HG02943 (cell line): Measurements from ENCODE around the gene COL4A2.

ENCODE experiments used
- ATAC-seq: cut with Tn5 transposase; IDR thresholded peaks from one replicate; pipeline ENCODE4 v1.9.1; 2021; ENCODE audit warnings: mild to moderate bottlenecking, low read depth, moderate library complexity; ENCODE audit not compliant: unreplicated experiment

Gene COL4A2

GRCh38 chr13:110464556-110465333 lies 157.7 kb downstream of the COL4A2 start:
- no peak for ATAC-seq

GRCh38 chr13:110465696-110466095 lies 158.6 kb downstream of the COL4A2 start:
- ATAC-seq: no peak

GRCh38 chr13:110466266-110466915 lies 159.3 kb downstream of the COL4A2 start:
- ATAC-seq: no peak

GRCh38 chr13:110467516-110468110 lies 160.5 kb downstream of the COL4A2 start:
- ATAC-seq: no peak

- ATAC-seq: no peak
Measured at GRCh38 chr13:110468986-110469495, 162.0 kb downstream of the COL4A2 start.

GRCh38 chr13:110469597-110469996 lies 162.5 kb downstream of the COL4A2 start:
- ATAC-seq: no peak

- ATAC-seq: no peak
Measured at GRCh38 chr13:110470272-110471009, 163.4 kb downstream of the COL4A2 start.

- peak; percentile 33 for ATAC-seq
Measured at GRCh38 chr13:110471156-110471832, 164.2 kb downstream of the COL4A2 start.

GRCh38 chr13:110471833-110472162 lies 164.7 kb downstream of the COL4A2 start:
- peak; percentile 98 for ATAC-seq

GRCh38 chr13:110472904-110473563 lies 165.9 kb downstream of the COL4A2 start:
- ATAC-seq: no peak

GRCh38 chr13:110474713-110475112 lies 167.6 kb downstream of the COL4A2 start:
- no peak for ATAC-seq

GRCh38 chr13:110475117-110475516 lies 168.0 kb downstream of the COL4A2 start:
- ATAC-seq: no peak

- ATAC-seq: no peak
Measured at GRCh38 chr13:110475550-110476219, 168.6 kb downstream of the COL4A2 start.

- no peak for ATAC-seq
Measured at GRCh38 chr13:110476220-110476617, 169.1 kb downstream of the COL4A2 start.

- no peak for ATAC-seq
Measured at GRCh38 chr13:110477706-110478245, 170.7 kb downstream of the COL4A2 start.

- ATAC-seq: no peak
Measured at GRCh38 chr13:110478405-110479214, 171.5 kb downstream of the COL4A2 start.

- ATAC-seq: no peak
Measured at GRCh38 chr13:110479215-110479545, 172.1 kb downstream of the COL4A2 start.

- no peak for ATAC-seq
Measured at GRCh38 chr13:110479648-110480047, 172.6 kb downstream of the COL4A2 start.
